ENCODE results near the gene ATXN2L. TPM values are rescaled to one million over a fixed set of nuclear protein-coding genes. Genes with fewer than 3 reads are reported as not detected.
A peak's percentile ranks its signal among the peaks of the same experiment; 100 is the strongest.

The ATXN2L gene
- total and polyA plus RNA-seq, 2 of the 13 experiments (the other 11 are each of a cell fraction or from before 2014, with no cell fraction given), result 40.8 to 55.1 TPM

- TF ChIP-seq, protein P1, sequence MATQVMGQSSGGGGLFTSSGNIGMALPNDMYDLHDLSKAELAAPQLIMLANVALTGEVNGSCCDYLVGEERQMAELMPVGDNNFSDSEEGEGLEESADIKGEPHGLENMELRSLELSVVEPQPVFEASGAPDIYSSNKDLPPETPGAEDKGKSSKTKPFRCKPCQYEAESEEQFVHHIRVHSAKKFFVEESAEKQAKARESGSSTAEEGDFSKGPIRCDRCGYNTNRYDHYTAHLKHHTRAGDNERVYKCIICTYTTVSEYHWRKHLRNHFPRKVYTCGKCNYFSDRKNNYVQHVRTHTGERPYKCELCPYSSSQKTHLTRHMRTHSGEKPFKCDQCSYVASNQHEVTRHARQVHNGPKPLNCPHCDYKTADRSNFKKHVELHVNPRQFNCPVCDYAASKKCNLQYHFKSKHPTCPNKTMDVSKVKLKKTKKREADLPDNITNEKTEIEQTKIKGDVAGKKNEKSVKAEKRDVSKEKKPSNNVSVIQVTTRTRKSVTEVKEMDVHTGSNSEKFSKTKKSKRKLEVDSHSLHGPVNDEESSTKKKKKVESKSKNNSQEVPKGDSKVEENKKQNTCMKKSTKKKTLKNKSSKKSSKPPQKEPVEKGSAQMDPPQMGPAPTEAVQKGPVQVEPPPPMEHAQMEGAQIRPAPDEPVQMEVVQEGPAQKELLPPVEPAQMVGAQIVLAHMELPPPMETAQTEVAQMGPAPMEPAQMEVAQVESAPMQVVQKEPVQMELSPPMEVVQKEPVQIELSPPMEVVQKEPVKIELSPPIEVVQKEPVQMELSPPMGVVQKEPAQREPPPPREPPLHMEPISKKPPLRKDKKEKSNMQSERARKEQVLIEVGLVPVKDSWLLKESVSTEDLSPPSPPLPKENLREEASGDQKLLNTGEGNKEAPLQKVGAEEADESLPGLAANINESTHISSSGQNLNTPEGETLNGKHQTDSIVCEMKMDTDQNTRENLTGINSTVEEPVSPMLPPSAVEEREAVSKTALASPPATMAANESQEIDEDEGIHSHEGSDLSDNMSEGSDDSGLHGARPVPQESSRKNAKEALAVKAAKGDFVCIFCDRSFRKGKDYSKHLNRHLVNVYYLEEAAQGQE (IDR thresholded peaks at IDR 0.05; ENCODE audit: borderline replicate concordance in 1 of 2, low read depth in 1 of 2, low read length in 2 of 2), result no peak; a peak in 1 of 4 replicates
- TF ChIP-seq SRSF4 (IDR thresholded peaks at IDR 0.05; ENCODE audit: low read depth, low read length, poor library complexity, severe bottlenecking) (peak; percentile 43), ZFP41 (CRISPR knock-in tag; IDR thresholded peaks at IDR 0.05; ENCODE audit: borderline replicate concordance) (peak; percentile 59; the same call in 1 of the 2 replicates), KDM4B (CRISPR knock-in tag; IDR thresholded peaks at IDR 0.05) (no peak; the same call in none of the 2 replicates), MED1 (CRISPR knock-in tag; IDR thresholded peaks at IDR 0.05) (peak; percentile 89), TSC22D2 (CRISPR knock-in tag; IDR thresholded peaks at IDR 0.05; ENCODE audit: borderline replicate concordance) (peak; percentile 16; the same call in 1 of the 2 replicates), MBD4 (IDR thresholded peaks at IDR 0.05; ENCODE audit: borderline replicate concordance, low read length) (no peak), MXD1 (CRISPR knock-in tag; IDR thresholded peaks at IDR 0.05) (peak; percentile 76; the same call in 1 of the 2 replicates), ZFP1 (CRISPR knock-in tag; IDR thresholded peaks at IDR 0.05) (peak; percentile 52; the same call in 1 of the 2 replicates), PAXIP1 (CRISPR knock-in tag; conservative IDR thresholded peaks at IDR 0.05) (peak; percentile 68), MYC (CRISPR knock-in tag; IDR thresholded peaks at IDR 0.05; ENCODE audit: borderline replicate concordance) (peak; percentile 95), POLR2AphosphoS2 (IDR thresholded peaks at IDR 0.05; ENCODE audit: low read depth, low read length) (no peak)
- TF ChIP-seq, protein P2, sequence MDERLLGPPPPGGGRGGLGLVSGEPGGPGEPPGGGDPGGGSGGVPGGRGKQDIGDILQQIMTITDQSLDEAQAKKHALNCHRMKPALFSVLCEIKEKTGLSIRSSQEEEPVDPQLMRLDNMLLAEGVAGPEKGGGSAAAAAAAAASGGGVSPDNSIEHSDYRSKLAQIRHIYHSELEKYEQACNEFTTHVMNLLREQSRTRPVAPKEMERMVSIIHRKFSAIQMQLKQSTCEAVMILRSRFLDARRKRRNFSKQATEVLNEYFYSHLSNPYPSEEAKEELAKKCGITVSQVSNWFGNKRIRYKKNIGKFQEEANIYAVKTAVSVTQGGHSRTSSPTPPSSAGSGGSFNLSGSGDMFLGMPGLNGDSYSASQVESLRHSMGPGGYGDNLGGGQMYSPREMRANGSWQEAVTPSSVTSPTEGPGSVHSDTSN (CRISPR knock-in tag; IDR thresholded peaks at IDR 0.05), result peak; percentile 56
- TF ChIP-seq, protein P3, sequence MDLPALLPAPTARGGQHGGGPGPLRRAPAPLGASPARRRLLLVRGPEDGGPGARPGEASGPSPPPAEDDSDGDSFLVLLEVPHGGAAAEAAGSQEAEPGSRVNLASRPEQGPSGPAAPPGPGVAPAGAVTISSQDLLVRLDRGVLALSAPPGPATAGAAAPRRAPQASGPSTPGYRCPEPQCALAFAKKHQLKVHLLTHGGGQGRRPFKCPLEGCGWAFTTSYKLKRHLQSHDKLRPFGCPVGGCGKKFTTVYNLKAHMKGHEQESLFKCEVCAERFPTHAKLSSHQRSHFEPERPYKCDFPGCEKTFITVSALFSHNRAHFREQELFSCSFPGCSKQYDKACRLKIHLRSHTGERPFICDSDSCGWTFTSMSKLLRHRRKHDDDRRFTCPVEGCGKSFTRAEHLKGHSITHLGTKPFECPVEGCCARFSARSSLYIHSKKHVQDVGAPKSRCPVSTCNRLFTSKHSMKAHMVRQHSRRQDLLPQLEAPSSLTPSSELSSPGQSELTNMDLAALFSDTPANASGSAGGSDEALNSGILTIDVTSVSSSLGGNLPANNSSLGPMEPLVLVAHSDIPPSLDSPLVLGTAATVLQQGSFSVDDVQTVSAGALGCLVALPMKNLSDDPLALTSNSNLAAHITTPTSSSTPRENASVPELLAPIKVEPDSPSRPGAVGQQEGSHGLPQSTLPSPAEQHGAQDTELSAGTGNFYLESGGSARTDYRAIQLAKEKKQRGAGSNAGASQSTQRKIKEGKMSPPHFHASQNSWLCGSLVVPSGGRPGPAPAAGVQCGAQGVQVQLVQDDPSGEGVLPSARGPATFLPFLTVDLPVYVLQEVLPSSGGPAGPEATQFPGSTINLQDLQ (CRISPR knock-in tag; IDR thresholded peaks at IDR 0.05), result no peak
These were observed 23.5 kb downstream of the ATXN2L start, which contains the start of gene TUFM (continued) for GRCh38 chr16:28846080-28846932.
